DOHH2 (cell line): ENCODE data around the gene PRMT7.
"Not testable (repeated sequence)": the region's sequence is repeated elsewhere in the genome, so short reads cannot be mapped to it uniquely, and the experiment has no call there.

Experiments used
- H3F3A ChIP-seq: fragments of 200-600 bp; sonication (generic), shearing (Covaris generic); 2 replicates; pipeline ENCODE4 v1.6.0; 2016; ENCODE audit warnings: antibody characterized with exemption, mild to moderate bottlenecking; ENCODE audit not compliant: control insufficient read depth, insufficient read depth
- H3K27ac ChIP-seq: fragments of 200-600 bp; sonication (generic); 2 replicates; pipeline ENCODE4 v1.5.1; 2014; ENCODE audit warnings: low read depth, mild to moderate bottlenecking, low read length, moderate library complexity
- H3K27me3 ChIP-seq: fragments of 200-600 bp; sonication (generic); 2 replicates; pipeline ENCODE4 v1.6.1; 2014; ENCODE audit warnings: mild to moderate bottlenecking, low read length, mixed read lengths; ENCODE audit not compliant: control insufficient read depth
- H3K36me3 ChIP-seq: fragments of 200-600 bp; sonication (generic); 2 replicates; pipeline ENCODE4 v1.6.1; 2014; ENCODE audit warnings: mild to moderate bottlenecking, low read length, moderate library complexity, mixed read lengths; ENCODE audit not compliant: control insufficient read depth
- H3K4me1 ChIP-seq: fragments of 200-600 bp; sonication (generic); 2 replicates; pipeline ENCODE4 v1.6.1; 2014; ENCODE audit warnings: mild to moderate bottlenecking, low read length, mixed read lengths; ENCODE audit not compliant: control insufficient read depth
- H3K4me2 ChIP-seq: fragments of 200-600 bp; sonication (generic); 2 replicates; pipeline ENCODE4 v1.6.0; 2014; ENCODE audit warnings: mild to moderate bottlenecking, low read length, moderate library complexity
- H3K4me3 ChIP-seq: fragments of 200-600 bp; sonication (generic); 2 replicates; pipeline ENCODE4 v1.5.1; 2014; ENCODE audit warnings: mild to moderate bottlenecking, low read length, mixed read lengths
- H3K79me2 ChIP-seq: fragments of 200-600 bp; sonication (generic); 2 replicates; pipeline ENCODE4 v1.6.1; 2014; ENCODE audit warnings: mild to moderate bottlenecking, low read length, mixed read lengths; ENCODE audit not compliant: control insufficient read depth
- H3K9me2 ChIP-seq: fragments of 200-600 bp; sonication (generic); replicated peaks from 2 replicates; pipeline ENCODE4 v1.6.1; 2014; ENCODE audit warnings: mild to moderate bottlenecking, low read length, mixed read lengths; ENCODE audit not compliant: control insufficient read depth
- H3K9me3 ChIP-seq: fragments of 200-600 bp; sonication (generic); 2 replicates; pipeline ENCODE4 v1.6.1; 2014; ENCODE audit warnings: antibody characterized with exemption, low read length, mixed read lengths; ENCODE audit not compliant: control insufficient read depth, insufficient read depth
- H4K20me1 ChIP-seq: fragments of 200-600 bp; sonication (generic); 2 replicates; pipeline ENCODE4 v1.6.0; 2014; ENCODE audit warnings: low read depth, mild to moderate bottlenecking, antibody characterized with exemption, low read length, moderate library complexity; ENCODE audit not compliant: control insufficient read depth, insufficient read depth
- EZH2phosphoT487 ChIP-seq: fragments of 200-600 bp; sonication (generic); IDR thresholded peaks from 2 replicates; pipeline ENCODE4 v1.6.1; 2017; ENCODE audit warnings: borderline replicate concordance, mild to moderate bottlenecking, antibody characterized with exemption, low read length, moderate library complexity, mixed read lengths
- TF ChIP-seq, protein P1 (sequence below): fragments of 200-600 bp; sonication (generic); IDR thresholded peaks from one replicate; pipeline ENCODE4 v1.5.1; 2014; ENCODE audit warnings: antibody characterized with exemption, mild to moderate bottlenecking, low read depth, low read length; ENCODE audit not compliant: poor library complexity, severe bottlenecking

The PRMT7 gene

GRCh38 chr16:68287276-68288251 lies 23.3 kb upstream of the PRMT7 start:
- H3K4me1 ChIP-seq: peaks cover 67% of the 10 kb centered on the region
- no peaks in the 10 kb centered on the region for H3K9me3 ChIP-seq
- H3K79me2 ChIP-seq: peaks cover 51% of the 10 kb centered on the region
- peaks cover 88% of the 10 kb centered on the region for H3K36me3 ChIP-seq
- H4K20me1 ChIP-seq: no peaks in the 10 kb centered on the region
- TF ChIP-seq EZH2phosphoT487: no peak
- TF ChIP-seq, protein P1, sequence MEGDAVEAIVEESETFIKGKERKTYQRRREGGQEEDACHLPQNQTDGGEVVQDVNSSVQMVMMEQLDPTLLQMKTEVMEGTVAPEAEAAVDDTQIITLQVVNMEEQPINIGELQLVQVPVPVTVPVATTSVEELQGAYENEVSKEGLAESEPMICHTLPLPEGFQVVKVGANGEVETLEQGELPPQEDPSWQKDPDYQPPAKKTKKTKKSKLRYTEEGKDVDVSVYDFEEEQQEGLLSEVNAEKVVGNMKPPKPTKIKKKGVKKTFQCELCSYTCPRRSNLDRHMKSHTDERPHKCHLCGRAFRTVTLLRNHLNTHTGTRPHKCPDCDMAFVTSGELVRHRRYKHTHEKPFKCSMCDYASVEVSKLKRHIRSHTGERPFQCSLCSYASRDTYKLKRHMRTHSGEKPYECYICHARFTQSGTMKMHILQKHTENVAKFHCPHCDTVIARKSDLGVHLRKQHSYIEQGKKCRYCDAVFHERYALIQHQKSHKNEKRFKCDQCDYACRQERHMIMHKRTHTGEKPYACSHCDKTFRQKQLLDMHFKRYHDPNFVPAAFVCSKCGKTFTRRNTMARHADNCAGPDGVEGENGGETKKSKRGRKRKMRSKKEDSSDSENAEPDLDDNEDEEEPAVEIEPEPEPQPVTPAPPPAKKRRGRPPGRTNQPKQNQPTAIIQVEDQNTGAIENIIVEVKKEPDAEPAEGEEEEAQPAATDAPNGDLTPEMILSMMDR: no peak
- H3K27ac ChIP-seq: no peak overlapping the region
- peaks cover 26% of the 10 kb centered on the region for H3F3A ChIP-seq
- H3K4me3 ChIP-seq: no peak overlapping the region
- no peaks in the 10 kb centered on the region for H3K9me2 ChIP-seq
- H3K27me3 ChIP-seq: no peaks in the 10 kb centered on the region
- H3K4me2 ChIP-seq: 0 out of 2 replicates have a peak overlapping the region, but pooled peaks have one; percentile 82

DNA sequence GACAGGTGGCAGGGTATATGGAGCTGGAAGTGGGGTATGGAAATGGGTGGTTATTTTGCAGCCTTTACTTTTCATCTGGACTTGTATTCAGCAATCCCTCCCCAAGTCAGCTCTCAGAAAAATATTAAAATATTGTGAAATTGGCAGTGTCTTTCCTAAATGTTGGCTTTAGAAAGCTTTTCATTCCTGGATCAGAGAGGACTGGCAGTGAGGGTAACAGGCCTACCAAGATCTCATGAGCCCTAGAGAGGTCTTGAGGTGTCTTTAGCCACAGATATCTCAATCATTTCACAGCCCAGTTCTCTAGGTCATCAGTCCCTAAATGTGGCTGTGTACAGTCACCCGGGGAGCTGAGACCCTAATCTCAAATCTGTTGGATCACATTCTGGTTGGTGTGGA lies 22.6 kb upstream of the PRMT7 start:
- H3K4me1 ChIP-seq: peaks cover 60% of the 10 kb centered on the region
- H3K27me3 ChIP-seq: no peaks in the 10 kb centered on the region
- peaks cover 86% of the 10 kb centered on the region for H3K36me3 ChIP-seq
- no peaks in the 10 kb centered on the region for H3K9me3 ChIP-seq
- H4K20me1 ChIP-seq: no peaks in the 10 kb centered on the region
- H3F3A ChIP-seq: peaks cover 21% of the 10 kb centered on the region
- no peak for TF ChIP-seq EZH2phosphoT487
- TF ChIP-seq, protein P1: no peak
- H3K4me2 ChIP-seq: no peak overlapping the region
- H3K4me3 ChIP-seq: no peak overlapping the region
- H3K9me2 ChIP-seq: no peaks in the 10 kb centered on the region
- H3K79me2 ChIP-seq: peaks cover 45% of the 10 kb centered on the region
- H3K27ac ChIP-seq: no peak overlapping the region

GRCh38 chr16:68288796-68289195 lies 22.0 kb upstream of the PRMT7 start:
- Histone ChIP-seq H3K4me1 (peaks cover 55% of the 10 kb centered on the region), H3K36me3 (peaks cover 86% of the 10 kb centered on the region)

DNA sequence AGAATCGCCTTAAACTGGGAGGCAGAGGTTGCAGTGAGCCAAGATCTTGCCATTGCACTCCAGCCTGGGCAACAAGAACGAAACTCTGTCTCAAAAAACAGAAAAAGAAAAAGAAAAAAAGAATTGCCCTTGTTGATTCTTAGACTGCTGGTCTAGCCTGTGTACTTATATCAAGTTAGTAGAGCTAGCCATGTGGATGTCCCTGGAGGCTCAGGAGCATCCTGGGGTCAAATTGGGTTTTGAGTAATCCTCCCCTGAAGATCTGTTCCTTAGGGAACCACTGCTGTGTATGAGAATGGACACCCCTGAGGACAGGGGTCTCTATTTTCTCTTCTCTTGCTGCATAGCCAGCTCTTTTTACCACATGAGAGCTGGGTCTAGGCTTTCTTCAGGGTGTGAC lies 21.6 kb upstream of the PRMT7 start:
- no peak overlapping the region for H3K4me3 ChIP-seq
- peaks cover 51% of the 10 kb centered on the region for H3K4me1 ChIP-seq
- H3K9me2 ChIP-seq: no peaks in the 10 kb centered on the region
- H4K20me1 ChIP-seq: no peaks in the 10 kb centered on the region
- H3K79me2 ChIP-seq: peaks cover 38% of the 10 kb centered on the region
- no peak for TF ChIP-seq EZH2phosphoT487
- TF ChIP-seq, protein P1: no peak
- H3K36me3 ChIP-seq: peaks cover 83% of the 10 kb centered on the region
- no peaks in the 10 kb centered on the region for H3K27me3 ChIP-seq
- 0 out of 2 replicates have a peak overlapping the region, but pooled peaks have one; percentile 2 for H3K27ac ChIP-seq
- no peaks in the 10 kb centered on the region for H3K9me3 ChIP-seq
- H3F3A ChIP-seq: peaks cover 11% of the 10 kb centered on the region
- no peak overlapping the region for H3K4me2 ChIP-seq

More at GRCh38 chr16:68288796-68289195, 22.0 kb upstream of the PRMT7 start:
- H3K9me3 ChIP-seq, H3K4me2 ChIP-seq, H3K9me2 ChIP-seq, H4K20me1 ChIP-seq, H3K27me3 ChIP-seq, H3K4me3 ChIP-seq: not testable (repeated sequence)
- H3F3A ChIP-seq: peaks cover 15% of the 10 kb centered on the region
- H3K79me2 ChIP-seq: peaks cover 42% of the 10 kb centered on the region
- H3K27ac ChIP-seq: 0 out of 2 replicates have a peak overlapping the region, but pooled peaks have one; percentile 2
